Ishikawa (cell line): ENCODE data around the gene CADPS.

Source experiments
- CEBPB ChIP-seq: IDR thresholded peaks from 2 replicates; pipeline ENCODE4 v1.6.1; 2012
- CREB1 ChIP-seq: IDR thresholded peaks from 2 replicates; pipeline ENCODE4 v1.6.1; 2012; ENCODE audit warnings: low read depth
- EGR1 ChIP-seq: IDR thresholded peaks from 2 replicates; pipeline ENCODE4 v1.6.1; 2012
- EP300 ChIP-seq: IDR thresholded peaks from 2 replicates; pipeline ENCODE4 v1.6.1; 2012; ENCODE audit warnings: borderline replicate concordance
- FOXM1 ChIP-seq: IDR thresholded peaks from 2 replicates; pipeline ENCODE4 v1.6.1; 2012; ENCODE audit warnings: low read depth, borderline replicate concordance
- NFIC ChIP-seq: IDR thresholded peaks from 2 replicates; pipeline ENCODE4 v1.6.1; 2012
- RAD21 ChIP-seq: IDR thresholded peaks from 2 replicates; pipeline ENCODE4 v1.6.1; 2012; ENCODE audit warnings: low read depth
- TAF1 ChIP-seq: IDR thresholded peaks from 2 replicates; pipeline ENCODE4 v1.6.1; 2012; ENCODE audit warnings: low read depth, mild to moderate bottlenecking
- TCF12 ChIP-seq: IDR thresholded peaks from 2 replicates; pipeline ENCODE4 v1.6.1; 2012; ENCODE audit warnings: low read depth
- TEAD4 ChIP-seq: IDR thresholded peaks from 2 replicates; pipeline ENCODE4 v1.6.1; 2012
- YY1 ChIP-seq: IDR thresholded peaks from 2 replicates; pipeline ENCODE4 v1.6.1; 2012; ENCODE audit warnings: low read depth
- ZBTB7A ChIP-seq: IDR thresholded peaks from 2 replicates; pipeline ENCODE4 v1.6.1; 2012; ENCODE audit warnings: low read depth
- TF ChIP-seq, protein P1 (sequence below): IDR thresholded peaks from 2 replicates; pipeline ENCODE4 v1.6.1; 2012
- TF ChIP-seq, protein P2 (sequence below): IDR thresholded peaks from 2 replicates; pipeline ENCODE4 v1.6.1; 2012
- TF ChIP-seq, protein P3 (sequence below): IDR thresholded peaks from 2 replicates; pipeline ENCODE4 v1.6.1; 2012; ENCODE audit warnings: low read depth, mild to moderate bottlenecking

Gene CADPS

DNA sequence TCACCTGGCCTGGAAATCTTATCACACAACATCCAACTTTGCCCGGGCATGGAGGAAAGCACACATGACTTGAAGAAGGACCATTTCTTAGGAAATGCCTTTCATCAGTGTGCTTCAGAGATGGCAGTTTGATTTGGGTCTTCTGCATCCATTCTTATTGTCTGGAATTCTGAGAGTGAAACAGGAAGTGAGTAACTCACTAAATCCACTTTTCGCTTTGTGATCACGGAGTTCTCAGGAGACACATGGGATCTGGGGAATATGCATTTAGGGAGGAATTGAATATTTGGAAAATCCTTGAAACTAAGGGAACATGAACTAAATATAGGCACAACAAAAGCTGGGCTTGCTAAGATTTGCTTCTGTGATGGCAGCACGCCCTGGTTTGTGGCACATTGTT lies 289.4 kb downstream of the CADPS start:
- TF ChIP-seq TCF12: no peak
- TF ChIP-seq FOXM1: no peak
- TF ChIP-seq, protein P1, sequence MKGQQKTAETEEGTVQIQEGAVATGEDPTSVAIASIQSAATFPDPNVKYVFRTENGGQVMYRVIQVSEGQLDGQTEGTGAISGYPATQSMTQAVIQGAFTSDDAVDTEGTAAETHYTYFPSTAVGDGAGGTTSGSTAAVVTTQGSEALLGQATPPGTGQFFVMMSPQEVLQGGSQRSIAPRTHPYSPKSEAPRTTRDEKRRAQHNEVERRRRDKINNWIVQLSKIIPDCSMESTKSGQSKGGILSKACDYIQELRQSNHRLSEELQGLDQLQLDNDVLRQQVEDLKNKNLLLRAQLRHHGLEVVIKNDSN: no peak
- TF ChIP-seq EP300: no peak
- TF ChIP-seq YY1: no peak
- TF ChIP-seq RAD21: no peak
- no peak for TF ChIP-seq ZBTB7A
- TF ChIP-seq CEBPB: no peak
- TF ChIP-seq, protein P2, sequence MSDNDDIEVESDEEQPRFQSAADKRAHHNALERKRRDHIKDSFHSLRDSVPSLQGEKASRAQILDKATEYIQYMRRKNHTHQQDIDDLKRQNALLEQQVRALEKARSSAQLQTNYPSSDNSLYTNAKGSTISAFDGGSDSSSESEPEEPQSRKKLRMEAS: no peak
- no peak for TF ChIP-seq TAF1
- TF ChIP-seq NFIC: no peak
- TF ChIP-seq CREB1: no peak
- TF ChIP-seq TEAD4: no peak
- TF ChIP-seq, protein P3, sequence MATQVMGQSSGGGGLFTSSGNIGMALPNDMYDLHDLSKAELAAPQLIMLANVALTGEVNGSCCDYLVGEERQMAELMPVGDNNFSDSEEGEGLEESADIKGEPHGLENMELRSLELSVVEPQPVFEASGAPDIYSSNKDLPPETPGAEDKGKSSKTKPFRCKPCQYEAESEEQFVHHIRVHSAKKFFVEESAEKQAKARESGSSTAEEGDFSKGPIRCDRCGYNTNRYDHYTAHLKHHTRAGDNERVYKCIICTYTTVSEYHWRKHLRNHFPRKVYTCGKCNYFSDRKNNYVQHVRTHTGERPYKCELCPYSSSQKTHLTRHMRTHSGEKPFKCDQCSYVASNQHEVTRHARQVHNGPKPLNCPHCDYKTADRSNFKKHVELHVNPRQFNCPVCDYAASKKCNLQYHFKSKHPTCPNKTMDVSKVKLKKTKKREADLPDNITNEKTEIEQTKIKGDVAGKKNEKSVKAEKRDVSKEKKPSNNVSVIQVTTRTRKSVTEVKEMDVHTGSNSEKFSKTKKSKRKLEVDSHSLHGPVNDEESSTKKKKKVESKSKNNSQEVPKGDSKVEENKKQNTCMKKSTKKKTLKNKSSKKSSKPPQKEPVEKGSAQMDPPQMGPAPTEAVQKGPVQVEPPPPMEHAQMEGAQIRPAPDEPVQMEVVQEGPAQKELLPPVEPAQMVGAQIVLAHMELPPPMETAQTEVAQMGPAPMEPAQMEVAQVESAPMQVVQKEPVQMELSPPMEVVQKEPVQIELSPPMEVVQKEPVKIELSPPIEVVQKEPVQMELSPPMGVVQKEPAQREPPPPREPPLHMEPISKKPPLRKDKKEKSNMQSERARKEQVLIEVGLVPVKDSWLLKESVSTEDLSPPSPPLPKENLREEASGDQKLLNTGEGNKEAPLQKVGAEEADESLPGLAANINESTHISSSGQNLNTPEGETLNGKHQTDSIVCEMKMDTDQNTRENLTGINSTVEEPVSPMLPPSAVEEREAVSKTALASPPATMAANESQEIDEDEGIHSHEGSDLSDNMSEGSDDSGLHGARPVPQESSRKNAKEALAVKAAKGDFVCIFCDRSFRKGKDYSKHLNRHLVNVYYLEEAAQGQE: no peak
- no peak for TF ChIP-seq EGR1

DNA sequence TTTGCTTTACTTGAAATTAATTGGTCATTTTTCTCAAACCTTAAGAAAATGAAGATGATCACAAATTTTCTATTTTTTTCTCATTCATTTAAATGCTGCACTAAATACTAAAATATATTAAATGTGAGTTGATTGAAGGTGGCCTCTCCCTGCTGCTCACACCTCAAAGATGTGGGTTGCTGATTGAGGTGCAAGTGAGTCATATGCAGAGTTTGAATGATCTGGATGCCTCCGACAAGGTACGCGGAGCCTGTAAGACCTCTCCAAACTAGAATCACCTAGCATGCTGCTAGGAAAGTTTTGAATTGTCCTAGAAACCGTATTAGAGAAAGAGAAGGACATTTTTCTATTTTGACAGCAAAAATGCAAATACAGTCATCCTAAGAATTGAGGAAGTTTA lies 290.6 kb downstream of the CADPS start:
- TF ChIP-seq TCF12: no peak
- no peak for TF ChIP-seq CREB1

DNA sequence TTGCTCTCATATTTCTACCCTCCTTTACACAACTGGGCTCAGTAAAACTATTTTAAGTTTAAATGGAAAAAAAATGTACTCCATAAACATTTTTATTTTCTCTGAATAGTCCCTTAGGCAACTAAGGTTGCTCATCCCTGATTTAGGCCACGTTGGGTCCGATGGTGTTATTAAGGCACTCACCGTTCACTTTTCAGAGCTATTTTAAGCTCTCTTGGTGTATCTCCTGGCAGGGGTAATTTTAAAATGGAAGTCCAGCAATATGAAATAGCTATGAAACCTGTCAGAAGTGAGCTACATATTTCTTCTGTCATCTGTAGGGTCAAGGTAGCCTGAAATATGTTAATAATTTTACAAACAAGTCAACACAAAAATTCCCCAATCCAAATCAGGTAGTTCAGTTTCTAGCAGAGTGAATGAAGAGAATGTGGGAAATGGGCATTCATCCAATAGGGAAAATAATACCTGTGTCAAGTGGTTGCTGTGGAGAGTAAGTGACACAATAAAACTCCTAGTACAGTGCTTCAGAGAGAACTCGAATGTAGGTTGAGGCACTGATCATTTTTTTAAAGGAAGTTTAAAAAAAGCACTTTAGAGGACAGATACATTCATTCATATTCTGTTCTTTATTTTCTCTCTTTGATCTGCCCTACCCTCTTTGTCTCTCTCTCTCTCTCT lies 292.6 kb downstream of the CADPS start:
- TF ChIP-seq, protein P2: no peak
- TF ChIP-seq NFIC (no peak), FOXM1 (no peak), CEBPB (no peak), CREB1 (no peak), TAF1 (no peak), YY1 (no peak), RAD21 (no peak), ZBTB7A (no peak), EGR1 (no peak), TEAD4 (no peak), EP300 (no peak), TCF12 (no peak)
- TF ChIP-seq, protein P3: no peak
- TF ChIP-seq, protein P1: no peak

DNA sequence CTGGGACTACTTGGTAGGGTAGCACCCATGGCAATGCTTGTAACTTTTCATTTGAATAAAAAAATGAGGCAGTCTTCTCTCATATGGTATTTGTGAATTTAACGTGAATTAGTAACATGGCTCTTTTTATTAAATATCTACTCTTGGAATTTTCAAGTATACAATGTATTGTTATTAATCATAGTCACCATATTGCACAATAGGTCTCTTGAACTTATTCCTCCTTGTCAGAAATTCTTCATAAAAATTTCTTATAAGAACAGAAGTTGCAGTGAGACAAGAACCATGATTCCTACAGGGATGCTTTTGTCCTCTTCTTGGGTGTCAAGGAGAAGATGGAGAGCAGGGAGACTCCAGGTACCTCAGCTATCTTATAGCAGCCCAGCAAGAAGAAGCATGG lies 298.1 kb downstream of the CADPS start:
- TF ChIP-seq, protein P1: no peak
- TF ChIP-seq ZBTB7A (no peak), TEAD4 (no peak), EGR1 (no peak), RAD21 (no peak), EP300 (no peak)
- TF ChIP-seq, protein P2: no peak

DNA sequence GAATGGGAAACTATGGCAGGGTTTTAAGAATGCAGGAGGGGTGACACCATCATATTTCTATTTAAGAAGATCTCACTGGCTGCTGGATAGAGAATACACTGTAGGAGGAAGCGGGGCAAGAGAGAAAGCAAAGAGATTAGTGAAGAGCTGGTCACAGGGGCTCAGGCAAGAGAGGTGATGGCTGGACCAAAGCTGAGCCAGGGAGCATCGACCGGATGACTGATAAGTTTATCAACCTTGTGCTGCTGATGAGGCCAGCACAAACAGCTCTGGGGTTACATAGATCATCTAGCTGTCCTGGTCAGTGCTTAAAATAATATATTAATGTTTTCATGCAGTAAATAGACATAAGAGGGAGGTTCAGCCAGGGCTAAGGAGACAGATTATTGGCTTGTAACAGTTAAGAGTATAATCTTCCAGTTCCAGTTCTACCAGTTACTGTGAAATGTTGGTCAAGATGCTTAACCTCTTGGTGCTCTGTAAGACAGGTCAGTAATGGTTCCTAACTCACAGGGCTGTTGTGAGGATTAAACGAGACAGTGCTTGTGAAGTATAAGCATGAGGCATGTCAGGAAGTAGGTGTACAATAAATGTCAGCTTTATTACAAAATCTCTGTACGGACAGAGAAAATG lies 300.8 kb downstream of the CADPS start:
- no peak for TF ChIP-seq EP300
- TF ChIP-seq YY1: no peak
